HG02610 (cell line): Measurements from ENCODE around the gene PHKA2.

Experiments
- ATAC-seq: cut with Tn5 transposase; IDR thresholded peaks from one replicate; pipeline ENCODE4 v1.9.1; 2021; ENCODE audit warnings: mild to moderate bottlenecking, moderate library complexity; ENCODE audit not compliant: unreplicated experiment

Gene PHKA2

GRCh38 chrX:18935893-18936292 lies 48.0 kb downstream of the PHKA2 start:
- no peak for ATAC-seq

- no peak for ATAC-seq
These were observed 49.2 kb downstream of the PHKA2 start for GRCh38 chrX:18934708-18935107.

GRCh38 chrX:18933617-18934016 lies 50.3 kb downstream of the PHKA2 start:
- no peak for ATAC-seq

- no peak for ATAC-seq
These were observed 51.9 kb downstream of the PHKA2 start for GRCh38 chrX:18931972-18932371.

- ATAC-seq = peak; percentile 69
These were observed 54.1 kb downstream of the PHKA2 start for GRCh38 chrX:18929775-18930174.

GRCh38 chrX:18927558-18927957 lies 56.4 kb downstream of the PHKA2 start:
- ATAC-seq = no peak

- no peak for ATAC-seq
These were observed 59.3 kb downstream of the PHKA2 start for GRCh38 chrX:18924507-18925088.

GRCh38 chrX:18920566-18920965 lies 63.3 kb downstream of the PHKA2 start:
- ATAC-seq = no peak

- no peak for ATAC-seq
These were observed 63.8 kb downstream of the PHKA2 start for GRCh38 chrX:18920079-18920478.

- ATAC-seq = no peak
These were observed 66.1 kb downstream of the PHKA2 start for GRCh38 chrX:18917831-18918230.

- ATAC-seq = no peak
These were observed 77.6 kb downstream of the PHKA2 start for GRCh38 chrX:18906286-18906685.

- no peak for ATAC-seq
These were observed 83.4 kb downstream of the PHKA2 start for GRCh38 chrX:18900401-18900976.

- no peak for ATAC-seq
These were observed 84.0 kb downstream of the PHKA2 start for GRCh38 chrX:18899796-18900380.

- no peak for ATAC-seq
These were observed 85.4 kb downstream of the PHKA2 start for GRCh38 chrX:18898492-18898891.

GRCh38 chrX:18898091-18898490 lies 85.8 kb downstream of the PHKA2 start:
- no peak for ATAC-seq

- no peak for ATAC-seq
These were observed 86.3 kb downstream of the PHKA2 start for GRCh38 chrX:18897611-18898010.

GRCh38 chrX:18896680-18897544 lies 87.0 kb downstream of the PHKA2 start:
- no peak for ATAC-seq

- no peak for ATAC-seq
These were observed 88.5 kb downstream of the PHKA2 start for GRCh38 chrX:18895189-18895951.

- ATAC-seq = no peak
These were observed 89.8 kb downstream of the PHKA2 start for GRCh38 chrX:18894156-18894555.

GRCh38 chrX:18893536-18893935 lies 90.4 kb downstream of the PHKA2 start:
- no peak for ATAC-seq

GRCh38 chrX:18892899-18893298 lies 91.0 kb downstream of the PHKA2 start:
- no peak for ATAC-seq
